Measurements from ENCODE around the gene ALOX15.

GRCh38 chr17:4631431-4631830 lies 10.0 kb downstream of the ALOX15 start:
- TF ChIP-seq POLR2A (IDR thresholded peaks at IDR 0.05) (no peak), POLR2AphosphoS5 (IDR thresholded peaks at IDR 0.05) (no peak), EP300 (IDR thresholded peaks at IDR 0.05) (no peak)

Measured in gastroesophageal sphincter (tissue), 2 donors.